HUES6 (cell line): ENCODE data around the gene GRN.

ENCODE experiments used
- H3K27ac ChIP-seq: 2 replicates; pipeline ENCODE4 v1.7.0; 2013; ENCODE audit warnings: low read depth, mild to moderate bottlenecking, low read length, inconsistent platforms
- H3K27me3 ChIP-seq: 2 replicates; pipeline ENCODE4 v1.6.1; 2013; ENCODE audit warnings: low read length; ENCODE audit not compliant: control insufficient read depth, insufficient read depth
- H3K36me3 ChIP-seq: 2 replicates; pipeline ENCODE4 v1.6.1; 2013; ENCODE audit warnings: low read length; ENCODE audit not compliant: control insufficient read depth, insufficient read depth
- H3K4me1 ChIP-seq: 2 replicates; pipeline ENCODE4 v1.6.1; 2013; ENCODE audit warnings: low read length; ENCODE audit not compliant: control insufficient read depth, insufficient read depth
- H3K4me3 ChIP-seq: 2 replicates; pipeline ENCODE4 v1.5.1; 2013; ENCODE audit warnings: low read depth, low read length
- H3K9ac ChIP-seq: one replicate; pipeline ENCODE4 v1.6.1; 2013; ENCODE audit warnings: mild to moderate bottlenecking, low read length
- H3K9me3 ChIP-seq: 2 replicates; pipeline ENCODE4 v1.6.1; 2013; ENCODE audit warnings: low read depth, low read length; ENCODE audit not compliant: control insufficient read depth, insufficient read depth

Gene GRN

DNA sequence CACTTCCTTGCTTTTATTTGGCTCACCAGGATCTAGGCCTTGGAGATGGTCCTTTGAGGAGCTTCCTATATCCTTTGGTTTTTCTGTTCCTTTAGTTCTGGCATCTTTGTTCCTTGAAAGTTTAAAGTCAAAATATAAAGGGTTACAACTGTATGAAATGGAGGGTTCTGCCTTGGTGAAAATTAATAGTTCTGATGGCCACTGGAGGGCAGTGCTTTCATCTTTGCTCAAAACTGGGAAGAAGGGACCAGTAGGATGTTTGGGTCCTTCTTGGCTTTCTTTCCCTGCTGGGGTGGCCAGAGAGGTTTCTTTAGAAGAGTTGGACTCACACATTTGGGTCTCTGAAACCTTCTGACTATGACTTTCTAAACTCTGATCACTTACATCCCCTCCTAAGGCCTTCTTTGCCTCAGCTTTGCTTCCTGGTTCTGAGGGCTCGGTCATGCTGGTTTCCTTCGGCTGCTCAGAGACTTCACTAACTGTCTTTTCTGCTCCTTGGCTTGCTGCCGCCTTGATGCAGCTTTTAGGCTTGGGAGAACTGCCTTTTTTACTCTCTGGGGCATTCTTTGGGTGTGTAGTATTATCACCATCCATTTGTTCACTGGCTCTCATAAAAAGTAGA lies 55.2 kb downstream of the GRN start:
- Histone ChIP-seq H3K36me3 (peaks cover 68% of the 10 kb centered on the region), H3K9ac (no peak overlapping the region), H3K27me3 (no peaks in the 10 kb centered on the region), H3K9me3 (no peaks in the 10 kb centered on the region), H3K27ac (no peak overlapping the region), H3K4me3 (no peak overlapping the region), H3K4me1 (no peaks in the 10 kb centered on the region)
